T-helper 1 cell treated with Interleukin-12 subunit alpha and Interleukin-12 subunit beta and Interleukin-4 antibody, amounts not matched to agents 30 ng/mL and 1 ng/mL, for 36 hours (primary cell): ENCODE data around the gene SUSD3. TPM values are rescaled to one million over a fixed set of nuclear protein-coding genes. Genes with fewer than 3 reads are reported as not detected.

Source experiments
- intact Hi-C: fragments of 100-400 bp; cut with micrococcal nuclease; formaldehyde crosslinking; loops from one replicate; pipeline ENCODE4 v1.15.1; 2024
- total RNA-seq: library from RNA; stranded (reverse); gene quantifications from 2 replicates; pipeline ENCODE4 v1.2.3, GENCODE V29; 2022

SUSD3 gene
- total RNA-seq, 1 donor from 2014 or later: 86.2 TPM

GRCh38 chr9:93071464-93071863 is 13.0 kb downstream of the SUSD3 start:
- intact Hi-C loops: no loop called here

DNA sequence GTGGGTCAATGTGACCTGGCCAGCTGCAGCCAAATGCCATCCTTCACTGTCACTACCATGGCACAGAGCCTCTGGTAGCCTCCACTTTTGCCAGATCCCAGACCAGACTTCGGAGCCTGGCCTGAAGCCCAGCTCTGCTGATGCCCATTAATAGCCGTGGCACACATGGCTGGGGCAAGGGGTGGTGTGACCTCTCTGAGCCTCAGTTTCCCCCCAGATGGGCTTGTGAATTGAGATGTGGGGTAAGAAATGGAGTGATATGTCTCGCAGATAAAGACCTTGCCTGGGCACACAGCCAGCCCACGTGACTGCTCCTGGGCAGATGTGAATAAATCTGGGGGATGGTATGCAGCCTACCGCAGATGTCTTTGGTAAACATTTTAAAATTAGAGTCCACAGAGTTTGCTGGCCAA is 13.9 kb downstream of the SUSD3 start:
- intact Hi-C loops: no loop called here

GRCh38 chr9:93076101-93076791 is 17.7 kb downstream of the SUSD3 start:
- intact Hi-C loops: no loop called here

GRCh38 chr9:93076792-93077128 is 18.3 kb downstream of the SUSD3 start:
- intact Hi-C loops: no loop called here

DNA sequence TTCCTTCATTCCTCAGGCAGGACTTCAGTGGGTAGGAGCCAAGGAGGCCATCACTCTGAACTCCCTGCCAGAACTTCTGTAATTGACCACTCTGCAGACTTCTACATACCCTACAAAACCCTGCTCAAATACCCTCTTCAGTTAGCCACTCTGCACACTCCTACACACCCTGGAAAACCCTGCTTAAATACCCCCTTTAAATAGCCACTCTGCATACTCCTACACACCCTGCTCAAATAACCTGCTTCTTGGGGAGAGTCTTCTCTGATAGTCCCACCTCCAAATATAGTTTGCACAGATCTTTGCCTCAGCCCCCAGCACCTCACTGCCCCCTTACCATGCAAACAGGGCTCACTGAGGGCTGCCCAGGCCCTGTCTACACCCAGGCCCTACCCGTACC is 18.9 kb downstream of the SUSD3 start:
- intact Hi-C loops: no loop called here

GRCh38 chr9:93077811-93078210 is 19.3 kb downstream of the SUSD3 start:
- intact Hi-C loops: no loop called here

DNA sequence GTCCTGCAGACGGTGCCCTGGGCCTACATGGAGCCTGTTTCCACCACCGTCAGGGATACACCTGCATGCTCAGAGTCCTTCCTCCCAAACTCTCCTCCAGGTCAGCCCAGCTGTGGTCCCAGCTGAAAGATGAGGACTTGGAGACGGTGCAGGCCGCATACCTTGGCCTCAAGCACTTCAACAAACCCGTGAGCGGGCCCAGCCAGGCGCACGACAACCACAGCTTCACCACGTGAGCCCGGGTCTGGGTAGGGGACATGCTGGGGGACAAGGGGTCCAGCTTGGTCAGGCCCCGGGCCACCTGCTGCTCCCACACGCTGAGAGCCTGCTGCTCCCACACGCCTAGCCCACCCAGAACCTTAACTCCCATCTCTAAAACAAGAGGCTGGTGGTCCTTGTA is 20.9 kb downstream of the SUSD3 start:
- intact Hi-C loops: no loop called here

GRCh38 chr9:93080406-93080805 is 21.9 kb downstream of the SUSD3 start:
- intact Hi-C loops: loop anchor here (5.0 kb wide), 1 partner anchor 372 kb away; the partner anchor contains the start of genes FAM120A and FAM120AOS

GRCh38 chr9:93081081-93081529 is 22.6 kb downstream of the SUSD3 start:
- intact Hi-C loops: loop anchor here (5.0 kb wide), 1 partner anchor 371 kb away; the partner anchor contains the start of genes FAM120A and FAM120AOS

- intact Hi-C loops: loop anchor here (5.0 kb wide), 1 partner anchor 370 kb away; the partner anchor contains the start of genes FAM120A and FAM120AOS
Observed at GRCh38 chr9:93081931-93082330, 23.4 kb downstream of the SUSD3 start.

DNA sequence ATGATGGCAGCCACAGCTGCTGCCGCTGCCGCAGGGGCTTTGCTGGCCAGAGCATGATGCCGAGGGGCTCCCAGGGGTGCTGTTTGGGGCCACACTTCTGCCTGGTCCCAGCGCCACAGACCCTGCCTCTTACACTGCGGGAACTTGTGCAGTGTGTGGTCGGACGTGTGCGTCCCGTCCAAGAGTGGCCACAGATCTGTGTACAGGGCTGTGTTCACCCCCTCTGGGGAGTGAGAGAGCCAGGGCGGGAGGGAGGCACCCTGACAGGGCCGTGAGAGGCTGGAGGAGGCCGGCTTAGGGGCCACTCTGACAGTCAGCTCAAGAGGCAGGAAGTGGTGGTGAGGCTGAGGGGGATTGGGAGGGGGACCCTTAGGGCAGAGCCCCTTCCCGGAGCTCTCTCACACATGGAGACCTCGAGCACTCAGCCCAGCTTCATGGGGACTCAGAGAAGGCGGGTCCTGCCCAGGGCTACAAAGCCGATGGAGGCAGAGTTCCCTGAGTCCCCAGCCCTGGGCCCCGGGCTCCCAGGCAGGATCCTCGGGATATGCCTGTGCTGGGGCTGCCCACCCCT is 24.4 kb downstream of the SUSD3 start:
- intact Hi-C loops: loop anchor here (1.0 to 5.0 kb wide), 4 partner anchors 12 to 369 kb away; partner anchors contain the start of genes FAM120A and FAM120AOS

DNA sequence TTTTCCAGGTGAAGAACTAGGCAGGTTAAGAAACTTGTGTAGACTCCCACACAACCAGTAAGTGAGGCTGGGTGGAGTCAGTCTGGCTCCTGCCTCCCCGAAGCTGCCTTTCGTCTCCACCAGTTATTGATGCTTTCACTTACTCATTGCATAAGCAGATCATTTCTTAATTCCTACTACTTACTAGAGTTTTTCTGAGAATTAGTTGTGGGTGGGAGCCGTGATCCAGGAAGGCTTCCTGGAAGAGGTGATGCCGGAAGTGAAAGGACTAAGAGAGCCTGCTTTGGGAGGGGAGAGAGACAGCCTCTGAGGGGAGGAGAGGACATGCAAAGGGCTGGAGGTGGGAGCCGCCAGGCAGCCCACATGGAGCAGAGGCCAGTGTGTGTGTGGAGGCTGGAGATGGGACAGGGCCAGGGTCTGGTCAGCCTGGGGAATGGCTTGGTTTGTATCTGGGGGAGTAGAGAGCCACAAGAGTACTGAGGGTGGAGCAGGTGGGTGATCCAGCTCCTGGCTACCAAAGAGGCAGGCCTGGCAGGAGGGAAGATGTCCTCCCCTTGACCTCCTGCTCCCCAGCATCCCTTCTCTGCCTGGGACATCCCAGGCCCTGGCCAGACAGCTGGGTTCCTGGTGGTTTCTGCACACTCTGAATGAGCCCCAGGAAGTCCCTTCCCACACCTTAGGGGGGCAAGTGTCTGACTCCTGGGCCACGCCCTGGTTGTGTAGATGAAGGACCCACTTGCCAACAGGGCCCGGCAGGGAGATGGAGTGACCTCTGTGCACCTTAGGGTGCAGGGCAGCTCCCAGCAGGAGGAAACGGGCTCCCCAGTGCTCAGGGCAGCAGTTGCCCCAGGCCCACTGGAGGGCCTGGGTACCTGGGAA is 25.3 kb downstream of the SUSD3 start:
- intact Hi-C loops: loop anchor here (1.0 to 5.0 kb wide), 4 partner anchors 11 to 368 kb away; partner anchors contain the start of genes FAM120A and FAM120AOS

DNA sequence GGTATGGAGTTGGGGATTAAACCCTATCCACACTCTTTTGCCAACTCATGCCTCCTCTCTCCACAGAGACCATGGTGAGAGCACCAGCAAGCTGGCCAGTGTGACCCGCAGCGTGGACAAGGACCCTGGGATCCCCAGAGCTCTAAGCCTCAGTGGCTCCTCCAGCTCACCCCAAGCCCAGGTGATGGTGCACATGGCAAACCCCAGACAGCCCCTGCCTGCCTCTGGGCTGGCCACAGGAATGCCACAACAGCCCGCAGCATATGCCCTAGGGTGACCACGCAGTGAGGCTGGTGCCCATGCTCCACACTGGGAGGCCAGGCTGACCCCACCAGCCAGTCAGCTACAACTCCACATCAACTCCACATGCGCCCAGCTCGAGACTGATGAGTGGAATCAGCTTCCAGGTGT is 26.0 kb downstream of the SUSD3 start:
- intact Hi-C loops: loop anchor here (5.0 kb wide), 1 partner anchor 368 kb away; the partner anchor contains the start of genes FAM120A and FAM120AOS

GRCh38 chr9:93085676-93086075 is 27.2 kb downstream of the SUSD3 start:
- intact Hi-C loops: no loop called here

DNA sequence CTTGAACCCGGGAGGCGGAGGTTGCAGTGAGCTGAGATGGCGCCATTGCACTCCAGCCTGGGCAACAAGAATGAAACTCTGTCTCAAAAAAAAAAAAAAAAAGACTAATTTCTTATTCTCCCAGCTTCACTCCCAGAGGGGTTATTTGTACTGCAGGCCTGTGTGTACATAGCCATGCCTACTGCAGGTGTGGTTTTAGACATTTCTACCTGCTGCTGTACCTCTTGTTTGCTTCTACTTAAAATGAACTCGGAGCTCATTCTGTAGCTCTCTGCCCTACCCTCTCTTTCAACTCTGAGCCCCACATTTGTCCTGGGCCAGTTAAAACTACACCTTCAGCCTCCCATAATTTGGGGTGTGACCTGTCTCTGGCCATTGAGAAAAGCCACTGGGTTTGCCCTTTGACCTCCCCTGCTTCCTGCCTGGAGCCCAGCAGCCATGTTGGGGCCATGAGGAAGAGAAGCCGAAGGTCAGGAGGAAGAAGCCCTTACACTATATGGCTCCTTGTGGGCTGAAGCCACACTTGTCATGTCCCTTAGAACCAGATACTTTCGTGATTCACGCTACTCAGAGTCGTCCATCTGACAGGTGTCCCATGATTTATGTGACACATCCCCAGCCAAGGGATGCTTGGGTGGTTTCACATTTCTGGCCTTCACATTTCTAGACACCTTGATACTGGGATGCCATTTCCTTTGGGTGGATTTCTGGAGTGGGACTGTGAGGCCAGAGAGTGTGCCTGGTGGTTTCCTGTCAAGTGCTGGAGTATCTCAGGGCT is 28.1 kb downstream of the SUSD3 start:
- intact Hi-C loops: no loop called here

GRCh38 chr9:93087971-93088655 is 29.6 kb downstream of the SUSD3 start:
- intact Hi-C loops: no loop called here

- intact Hi-C loops: no loop called here
Observed at GRCh38 chr9:93088656-93089015, 30.1 kb downstream of the SUSD3 start.

DNA sequence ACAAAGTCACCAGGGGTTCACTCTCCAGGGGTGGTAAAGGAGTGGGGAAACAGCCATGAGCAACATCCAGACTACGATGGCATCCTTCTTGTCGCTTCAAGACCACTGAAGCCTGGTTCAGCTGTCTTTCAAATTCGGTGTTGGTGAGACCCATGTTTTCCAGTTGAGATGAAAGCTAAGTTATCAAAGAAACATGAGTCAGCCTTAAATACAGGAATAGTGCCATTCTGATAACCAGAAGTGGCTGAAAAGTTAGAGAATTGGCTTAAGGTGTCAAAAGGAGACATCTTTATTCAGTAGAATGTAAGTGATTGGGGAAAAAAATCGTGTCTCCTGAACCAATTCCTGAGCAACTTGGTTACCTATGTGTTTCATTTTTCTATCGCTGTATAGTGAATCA is 30.5 kb downstream of the SUSD3 start:
- intact Hi-C loops: no loop called here

DNA sequence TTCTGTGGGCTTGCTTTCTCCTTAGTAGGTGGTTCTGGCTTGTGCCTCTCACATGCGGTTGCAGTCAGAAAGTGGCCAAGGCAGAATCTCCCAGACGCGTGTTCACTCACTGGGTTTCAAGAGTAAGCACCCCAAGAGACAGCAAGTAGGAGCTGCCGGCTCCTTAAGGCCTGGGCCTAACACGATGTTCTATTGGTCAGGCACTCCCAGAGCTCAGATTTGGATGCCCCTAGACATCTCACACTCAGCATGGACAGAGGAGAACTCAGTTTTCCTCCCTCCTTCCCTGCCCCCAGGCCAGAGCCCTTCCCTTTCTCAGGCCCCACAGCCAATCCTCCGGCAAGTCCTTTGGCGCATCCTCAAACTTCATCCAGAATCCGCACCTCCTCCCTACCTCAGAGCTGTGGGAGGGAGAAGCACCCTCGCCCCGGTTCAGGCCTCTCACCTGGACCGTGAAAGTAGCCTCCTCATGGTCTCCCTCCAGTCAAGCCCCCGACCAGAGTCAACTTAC is 31.0 kb downstream of the SUSD3 start:
- intact Hi-C loops: no loop called here

- intact Hi-C loops: no loop called here
Observed at GRCh38 chr9:93090091-93090655, 31.7 kb downstream of the SUSD3 start.
